Gastrocnemius medialis (tissue), 4 donors: Measurements from ENCODE around the gene ZPR1. TPM values are rescaled to one million over a fixed set of nuclear protein-coding genes. Genes with fewer than 3 reads are reported as not detected.

Source experiments
- ATAC-seq, 2 donors: fragments of 150-250 bp; one replicate each; pipeline ENCODE4 v1.9.1; 2016
- DNase-seq, 2 donors: peaks; one replicate each; pipeline ENCODE4 v3.0.0-alpha.2; 2019
- H3K27ac ChIP-seq, 4 donors: fragments of 200-600 bp; sonication (generic); 1 replicate in 1 of 4; 2 replicates in 3 of 4; pipeline ENCODE4 v1.5.1; 2016 to 2018; ENCODE audit warnings: mild to moderate bottlenecking in 2 of 4, moderate library complexity in 1 of 4
- H3K27me3 ChIP-seq, 3 donors: fragments of 200-600 bp; sonication (generic) in 2 of 3; 1 replicate in 1 of 3; 2 replicates in 2 of 3; pipeline versions ENCODE4 v1.5.1 to v1.6.0; 2016 to 2019; ENCODE audit warnings: mild to moderate bottlenecking in 1 of 3, moderate library complexity in 1 of 3
- H3K36me3 ChIP-seq, 2 donors: fragments of 200-600 bp; sonication (generic) in 1 of 2; one replicate each; pipeline ENCODE4 v1.5.1; 2017 to 2018
- H3K4me1 ChIP-seq, 2 donors: fragments of 200-600 bp; sonication (generic) in 1 of 2; one replicate each; pipeline ENCODE4 v1.5.1; 2016 to 2017; ENCODE audit warnings: mild to moderate bottlenecking in 2 of 2
- H3K4me3 ChIP-seq, 4 donors: fragments of 200-600 bp; sonication (generic) in 3 of 4; 1 replicate in 1 of 4; 2 replicates in 3 of 4; pipeline ENCODE4 v1.5.1; 2016 to 2019; ENCODE audit warnings: mild to moderate bottlenecking in 2 of 4
- H3K9me3 ChIP-seq, 3 donors: fragments of 200-600 bp; sonication (generic) in 2 of 3; 1 replicate in 1 of 3; 2 replicates in 2 of 3; pipeline ENCODE4 v1.5.1; 2016 to 2019
- POLR2A ChIP-seq, 2 donors: fragments of 450-650 bp; IDR thresholded peaks; one replicate each; pipeline ENCODE4 v1.6.1; 2017; ENCODE audit warnings: antibody characterized with exemption in 2 of 2, mild to moderate bottlenecking in 2 of 2, moderate library complexity in 2 of 2
- in situ Hi-C, 4 donors: fragments of 200-750 bp; cut with MboI; loops; one replicate each; pipeline versions ENCODE4 v1.15.0 to v1.8.0; 2017; ENCODE audit warnings: low sequenced_read_pairs in 4 of 4
- intact Hi-C: fragments of 100-400 bp; cut with DNase I; formaldehyde crosslinking; loops from one replicate; pipeline ENCODE4 v1.15.1; 2023; ENCODE audit warnings: low total_unique reads
- total RNA-seq, 4 donors: library from RNA; depleted of rRNA; stranded (reverse); fragments of >200 nt; gene quantifications; one replicate each; pipeline versions ENCODE4 v1.1.0 to v1.2.3, GENCODE V29; 2016
- TF ChIP-seq, protein P1 (sequence below), 5 experiments: fragments of 450-650 bp in 3 of 5; fragments of 200-600 bp in 2 of 5; sonication (generic) in 2 of 5; IDR thresholded peaks in 4 of 5; conservative IDR thresholded peaks in 1 of 5; 1 replicate in 4 of 5; 2 replicates in 1 of 5; pipeline ENCODE4 v1.5.1; 2016 to 2019; ENCODE audit warnings: antibody characterized with exemption in 5 of 5, mild to moderate bottlenecking in 3 of 5, moderate library complexity in 3 of 5

Gene ZPR1
- total RNA-seq, 4 donors from 2014 or later, result 43.3 to 82.5 (median 56.9) TPM

DNA sequence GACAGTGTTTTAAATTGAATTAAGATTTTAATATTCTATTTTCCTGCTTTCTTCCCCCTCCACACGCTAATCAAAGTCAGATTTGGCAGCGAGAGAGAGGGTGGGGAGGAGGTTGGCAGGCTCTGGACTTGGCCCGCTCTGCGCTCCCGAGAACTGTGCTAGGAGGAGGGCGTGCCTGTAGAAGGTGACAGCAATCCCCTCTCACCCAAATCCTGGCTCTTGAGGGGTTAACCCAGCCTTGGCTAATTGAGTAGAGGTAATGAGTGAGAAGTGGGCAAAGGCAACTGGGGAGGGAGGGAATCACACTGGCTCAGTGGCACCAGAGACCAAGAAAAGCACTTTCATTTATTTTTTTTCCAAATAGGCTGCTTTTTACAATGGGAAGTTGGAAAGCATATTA is 57.2 kb downstream of the ZPR1 start:
- Histone ChIP-seq H3K27ac (no peak overlapping the region), H3K27me3 (no peaks in the 10 kb centered on the region), H3K9me3 (no peaks in the 10 kb centered on the region), H3K4me3 (no peak overlapping the region), H3K36me3 (no peaks in the 10 kb centered on the region), H3K4me1 (peaks cover 14 to 17% of the 10 kb centered on the region in 2 donors)
- ATAC-seq, result no peak
- TF ChIP-seq, protein P1, sequence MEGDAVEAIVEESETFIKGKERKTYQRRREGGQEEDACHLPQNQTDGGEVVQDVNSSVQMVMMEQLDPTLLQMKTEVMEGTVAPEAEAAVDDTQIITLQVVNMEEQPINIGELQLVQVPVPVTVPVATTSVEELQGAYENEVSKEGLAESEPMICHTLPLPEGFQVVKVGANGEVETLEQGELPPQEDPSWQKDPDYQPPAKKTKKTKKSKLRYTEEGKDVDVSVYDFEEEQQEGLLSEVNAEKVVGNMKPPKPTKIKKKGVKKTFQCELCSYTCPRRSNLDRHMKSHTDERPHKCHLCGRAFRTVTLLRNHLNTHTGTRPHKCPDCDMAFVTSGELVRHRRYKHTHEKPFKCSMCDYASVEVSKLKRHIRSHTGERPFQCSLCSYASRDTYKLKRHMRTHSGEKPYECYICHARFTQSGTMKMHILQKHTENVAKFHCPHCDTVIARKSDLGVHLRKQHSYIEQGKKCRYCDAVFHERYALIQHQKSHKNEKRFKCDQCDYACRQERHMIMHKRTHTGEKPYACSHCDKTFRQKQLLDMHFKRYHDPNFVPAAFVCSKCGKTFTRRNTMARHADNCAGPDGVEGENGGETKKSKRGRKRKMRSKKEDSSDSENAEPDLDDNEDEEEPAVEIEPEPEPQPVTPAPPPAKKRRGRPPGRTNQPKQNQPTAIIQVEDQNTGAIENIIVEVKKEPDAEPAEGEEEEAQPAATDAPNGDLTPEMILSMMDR (IDR thresholded peaks at IDR 0.05 in 4 of 5, conservative IDR thresholded peaks at IDR 0.05 in 1 of 5), result no peak
- no peak for TF ChIP-seq POLR2A (IDR thresholded peaks at IDR 0.05)
- in situ Hi-C loops, result no loop called here
- intact Hi-C loops, result no loop called here
- no peak for DNase-seq

DNA sequence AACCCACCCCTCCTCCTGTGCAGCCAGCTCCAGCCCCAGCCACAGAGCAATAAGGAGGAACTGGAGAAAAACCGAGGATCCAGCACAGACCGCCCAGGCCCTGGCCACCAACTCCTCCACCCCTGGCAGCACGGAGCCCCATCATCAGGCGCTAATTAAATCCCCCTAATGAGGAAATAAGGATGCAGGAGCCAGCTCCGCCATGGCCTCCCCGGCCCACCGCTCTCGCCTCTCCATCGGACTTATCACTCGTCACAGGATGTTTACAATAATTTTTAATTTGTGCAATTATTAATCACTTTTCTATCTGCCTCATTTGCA is 57.6 kb downstream of the ZPR1 start:
- Histone ChIP-seq H3K4me1 (peaks cover 14 to 19% of the 10 kb centered on the region in 2 donors), H3K36me3 (no peaks in the 10 kb centered on the region), H3K27me3 (no peaks in the 10 kb centered on the region), H3K9me3 (no peaks in the 10 kb centered on the region), H3K27ac (no peak overlapping the region), H3K4me3 (no peak overlapping the region)
- DNase-seq (no peak), ATAC-seq (no peak)
- in situ Hi-C loops, result no loop called here
- TF ChIP-seq, protein P1 (IDR thresholded peaks at IDR 0.05 in 4 of 5, conservative IDR thresholded peaks at IDR 0.05 in 1 of 5), result no peak
- TF ChIP-seq POLR2A (IDR thresholded peaks at IDR 0.05), result no peak
- intact Hi-C loops, result no loop called here

DNA sequence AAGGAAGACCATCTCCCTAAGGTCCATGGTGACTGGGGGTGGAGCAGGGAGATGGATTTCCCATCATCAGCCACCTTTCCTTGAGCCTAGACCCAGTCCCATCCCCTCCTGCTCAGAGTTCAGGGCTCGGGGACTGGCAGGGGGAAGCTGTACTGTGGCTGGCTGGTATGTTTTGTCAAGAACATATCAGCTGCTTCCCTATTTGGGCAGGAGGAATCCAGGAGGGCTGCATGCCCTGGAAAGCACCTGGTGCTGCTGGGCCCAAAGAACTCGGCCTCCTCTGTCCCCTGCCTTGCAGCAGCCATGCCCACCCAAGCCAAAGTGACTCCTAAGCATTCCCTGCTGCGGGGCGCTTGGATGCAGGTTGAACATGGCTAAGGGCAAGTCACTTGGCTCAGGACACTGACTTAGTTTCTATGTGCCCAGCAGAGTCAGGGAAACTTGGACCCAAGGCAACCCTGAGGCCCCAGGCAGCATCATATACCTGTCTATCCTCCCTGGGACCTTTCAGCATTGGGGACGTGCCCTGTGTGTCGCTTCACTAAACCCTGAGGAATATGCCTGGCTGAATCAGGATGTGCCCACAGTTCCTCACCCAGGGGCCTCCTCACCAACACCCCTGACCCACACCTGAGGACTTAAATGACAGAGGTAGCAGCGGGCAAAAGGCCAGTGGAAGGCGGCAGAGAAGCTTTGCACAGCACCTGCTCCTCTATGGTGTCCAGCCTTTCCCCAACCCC is 58.2 kb downstream of the ZPR1 start:
- in situ Hi-C loops (no loop called here), intact Hi-C loops (no loop called here)
- TF ChIP-seq, protein P1 (IDR thresholded peaks at IDR 0.05 in 4 of 5, conservative IDR thresholded peaks at IDR 0.05 in 1 of 5), result no peak
- no peak for TF ChIP-seq POLR2A (IDR thresholded peaks at IDR 0.05)
- DNase-seq, result no peak
- Histone ChIP-seq H3K27ac (no peak overlapping the region), H3K9me3 (no peaks in the 10 kb centered on the region), H3K36me3 (no peaks in the 10 kb centered on the region), H3K27me3 (no peaks in the 10 kb centered on the region), H3K4me3 (no peak overlapping the region), H3K4me1 (peaks cover 14 to 19% of the 10 kb centered on the region in 2 donors)
- ATAC-seq, result no peak

DNA sequence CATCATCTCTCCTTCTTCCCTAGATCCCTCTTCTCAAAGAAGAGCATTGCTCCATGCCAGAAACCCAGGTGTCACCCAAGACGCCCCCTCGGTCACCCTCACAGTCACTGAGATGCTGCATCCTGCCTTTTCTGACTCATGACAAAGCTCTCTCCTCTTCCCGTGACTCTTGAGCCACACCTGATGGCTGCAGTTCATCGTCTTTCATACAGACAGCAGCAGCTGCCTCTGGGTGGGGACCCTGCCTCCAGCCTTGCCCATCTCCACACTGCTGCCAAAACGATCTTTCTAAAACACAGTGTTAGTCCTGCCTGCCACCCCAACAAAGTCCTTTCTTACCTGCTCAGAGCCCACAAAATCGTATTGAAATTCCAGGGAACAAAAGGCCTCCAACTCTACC is 59.8 kb downstream of the ZPR1 start:
- intact Hi-C loops, result no loop called here
- H3K36me3 ChIP-seq, result no peaks in the 10 kb centered on the region
- DNase-seq, result no peak
- peaks cover 14 to 19% of the 10 kb centered on the region in 2 donors for H3K4me1 ChIP-seq
- H3K27ac ChIP-seq, result no peak overlapping the region
- in situ Hi-C loops, result no loop called here
- no peaks in the 10 kb centered on the region for H3K9me3 ChIP-seq
- no peak for ATAC-seq
- H3K4me3 ChIP-seq, result no peak overlapping the region
- TF ChIP-seq, protein P1 (IDR thresholded peaks at IDR 0.05 in 4 of 5, conservative IDR thresholded peaks at IDR 0.05 in 1 of 5), result no peak
- TF ChIP-seq POLR2A (IDR thresholded peaks at IDR 0.05), result no peak
- H3K27me3 ChIP-seq, result no peaks in the 10 kb centered on the region
